ENCODE data around the gene KCNMB4.

DNA sequence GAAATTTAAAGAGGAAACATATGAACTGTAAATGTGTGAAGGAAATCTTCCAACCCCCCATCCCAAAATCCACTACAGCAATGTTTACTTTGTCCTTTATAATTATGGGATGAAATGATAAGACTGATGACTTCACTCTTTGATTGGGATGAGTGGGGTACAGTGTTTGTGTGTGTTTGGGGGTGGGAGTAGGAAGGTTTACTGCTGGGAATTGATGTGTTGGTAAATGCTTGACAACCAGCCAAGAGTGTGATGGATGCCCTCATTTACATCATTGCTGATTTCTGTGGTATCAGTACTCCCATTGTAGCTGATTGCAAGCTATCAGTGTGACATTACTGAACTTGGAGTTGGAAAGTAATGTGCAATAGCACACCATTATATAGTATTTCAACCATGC lies 90.9 kb downstream of the KCNMB4 start:
- TF ChIP-seq ELK1 (IDR thresholded peaks at IDR 0.05; ENCODE audit: low read depth, low read length) = no peak
- TF ChIP-seq SMC3 (IDR thresholded peaks at IDR 0.05) = no peak
- TF ChIP-seq CEBPB (IDR thresholded peaks at IDR 0.05) = no peak
